Smooth muscle cell (in vitro differentiated cells): Measurements from ENCODE around the gene HERC3. TPM values are rescaled to one million over a fixed set of nuclear protein-coding genes. Genes with fewer than 3 reads are reported as not detected.

Experiments
- DNase-seq: peaks from one replicate; lab custom pipeline; 2025; ENCODE audit not compliant: unreplicated experiment; lab: John Stamatoyannopoulos, UW
- H2AFZ ChIP-seq: fragments of 200-600 bp; sonication (generic); 2 replicates; pipeline ENCODE4 v1.6.0; 2016; ENCODE audit warnings: antibody characterized with exemption, low read depth, mild to moderate bottlenecking
- H3F3A ChIP-seq: fragments of 200-600 bp; sonication (generic); 2 replicates; pipeline ENCODE4 v1.6.0; 2017; ENCODE audit warnings: antibody characterized with exemption, low read depth
- H3K27ac ChIP-seq: fragments of 200-600 bp; sonication (generic); 2 replicates; pipeline ENCODE4 v1.5.1; 2016; ENCODE audit warnings: low read depth, mild to moderate bottlenecking
- H3K27me3 ChIP-seq: fragments of 200-600 bp; sonication (generic); 2 replicates; pipeline ENCODE4 v1.6.1; 2016; ENCODE audit warnings: low read depth, mild to moderate bottlenecking
- H3K36me3 ChIP-seq: fragments of 200-600 bp; sonication (generic); 2 replicates; pipeline ENCODE4 v1.5.1; 2016; ENCODE audit warnings: low read depth
- H3K4me1 ChIP-seq: fragments of 200-600 bp; sonication (generic); 2 replicates; pipeline ENCODE4 v1.5.1; 2016; ENCODE audit warnings: low read depth
- H3K4me2 ChIP-seq: fragments of 200-600 bp; sonication (generic); 2 replicates; pipeline ENCODE4 v1.6.0; 2016; ENCODE audit warnings: mild to moderate bottlenecking
- H3K4me3 ChIP-seq: fragments of 200-600 bp; sonication (generic); 2 replicates; pipeline ENCODE4 v1.5.1; 2016; ENCODE audit warnings: mild to moderate bottlenecking
- H3K79me2 ChIP-seq: fragments of 200-600 bp; sonication (generic); 2 replicates; pipeline ENCODE4 v1.6.0; 2016; ENCODE audit warnings: low read depth, mild to moderate bottlenecking
- H3K9ac ChIP-seq: fragments of 200-600 bp; sonication (generic); 2 replicates; pipeline ENCODE4 v1.6.0; 2016; ENCODE audit warnings: low read depth
- H3K9me3 ChIP-seq: fragments of 200-600 bp; sonication (generic); replicated peaks from 2 replicates; pipeline ENCODE4 v1.5.1; 2016; ENCODE audit warnings: low read depth
- H4K20me1 ChIP-seq: fragments of 200-600 bp; sonication (generic); 2 replicates; pipeline ENCODE4 v1.6.0; 2016; ENCODE audit warnings: low read depth
- WGBS: methylation state at CpG from one replicate; pipeline ENCODE4 v1.1.7; 2016; ENCODE audit warnings: low lambda C conversion rate; 5-methylcytosine and 5-hydroxymethylcytosine counted together
- polyA plus RNA-seq: library from polyadenylated mRNA; unstranded; fragments of >200 nt; fragmentation: Nextera tagmentation; extraction: Ambion mirVana; gene quantifications from 2 replicates; pipeline ENCODE4 v1.2.1, GENCODE V29; 2016
- total RNA-seq: library from RNA; depleted of rRNA; stranded (reverse); fragments of >200 nt; gene quantifications from 2 replicates; pipeline ENCODE4 v1.2.3, GENCODE V29; 2014
- TF ChIP-seq, protein P1 (sequence below): fragments of 200-600 bp; sonication (generic); IDR thresholded peaks from 2 replicates; pipeline ENCODE4 v1.5.1; 2017; ENCODE audit warnings: borderline replicate concordance, mild to moderate bottlenecking, antibody characterized with exemption; ENCODE audit not compliant: insufficient read depth, poor library complexity, severe bottlenecking

HERC3 gene
- total and polyA plus RNA-seq, 2 experiments from 2014 or later = 14.5 to 20.2 TPM

DNA sequence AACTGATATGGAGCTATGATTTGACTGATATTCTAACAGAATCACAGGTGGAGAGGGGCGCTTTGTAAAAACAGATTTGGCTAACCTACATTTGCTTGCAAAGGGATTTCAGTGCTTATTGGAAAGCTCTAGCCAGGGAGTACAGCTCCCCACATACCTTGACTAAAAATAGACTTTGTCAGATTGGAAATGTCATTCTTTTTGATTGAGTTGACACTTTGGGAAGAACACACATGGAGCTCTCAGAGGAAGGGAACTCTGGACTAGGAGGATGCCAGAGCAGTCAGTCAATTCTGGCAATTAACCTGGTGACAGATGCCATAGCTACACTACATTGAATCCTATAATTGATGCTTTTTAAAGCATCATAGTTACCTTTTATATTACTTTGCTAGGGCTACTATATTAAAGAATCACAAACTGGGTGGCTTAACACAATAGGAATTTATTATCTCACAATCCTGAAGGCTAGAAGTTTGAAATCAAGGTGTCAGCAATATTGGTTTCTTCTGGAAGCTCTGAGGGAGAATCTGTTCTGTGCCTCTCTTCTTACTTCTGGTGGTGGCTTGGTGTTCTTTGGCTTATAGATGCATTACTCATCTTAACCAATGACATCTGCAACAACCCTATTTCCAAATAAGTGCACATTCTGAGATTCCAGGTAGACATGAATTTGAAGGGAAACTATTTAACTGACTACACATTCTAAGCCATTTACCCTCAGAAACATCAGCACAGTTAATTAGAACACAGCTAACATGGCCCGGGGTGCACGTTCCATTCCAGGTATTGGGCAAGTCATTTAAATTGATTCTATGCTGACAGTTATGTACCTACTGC, 8.4 kb upstream of the HERC3 start:
- no peaks in the 10 kb centered on the region for H3K9me3 ChIP-seq
- no peak overlapping the region for H3K4me3 ChIP-seq
- no peaks in the 10 kb centered on the region for H3K79me2 ChIP-seq
- H3K4me1 ChIP-seq = no peaks in the 10 kb centered on the region
- no peaks in the 10 kb centered on the region for H3K36me3 ChIP-seq
- no peaks in the 10 kb centered on the region for H4K20me1 ChIP-seq
- no peak for DNase-seq
- 98% methylated on average over 3 of the region's 3 CpGs for WGBS
- no peak overlapping the region for H3K9ac ChIP-seq
- no peaks in the 10 kb centered on the region for H3K27me3 ChIP-seq
- H3K27ac ChIP-seq = no peak overlapping the region
- H3F3A ChIP-seq = no peaks in the 10 kb centered on the region
- no peak overlapping the region for H2AFZ ChIP-seq
- TF ChIP-seq, protein P1, sequence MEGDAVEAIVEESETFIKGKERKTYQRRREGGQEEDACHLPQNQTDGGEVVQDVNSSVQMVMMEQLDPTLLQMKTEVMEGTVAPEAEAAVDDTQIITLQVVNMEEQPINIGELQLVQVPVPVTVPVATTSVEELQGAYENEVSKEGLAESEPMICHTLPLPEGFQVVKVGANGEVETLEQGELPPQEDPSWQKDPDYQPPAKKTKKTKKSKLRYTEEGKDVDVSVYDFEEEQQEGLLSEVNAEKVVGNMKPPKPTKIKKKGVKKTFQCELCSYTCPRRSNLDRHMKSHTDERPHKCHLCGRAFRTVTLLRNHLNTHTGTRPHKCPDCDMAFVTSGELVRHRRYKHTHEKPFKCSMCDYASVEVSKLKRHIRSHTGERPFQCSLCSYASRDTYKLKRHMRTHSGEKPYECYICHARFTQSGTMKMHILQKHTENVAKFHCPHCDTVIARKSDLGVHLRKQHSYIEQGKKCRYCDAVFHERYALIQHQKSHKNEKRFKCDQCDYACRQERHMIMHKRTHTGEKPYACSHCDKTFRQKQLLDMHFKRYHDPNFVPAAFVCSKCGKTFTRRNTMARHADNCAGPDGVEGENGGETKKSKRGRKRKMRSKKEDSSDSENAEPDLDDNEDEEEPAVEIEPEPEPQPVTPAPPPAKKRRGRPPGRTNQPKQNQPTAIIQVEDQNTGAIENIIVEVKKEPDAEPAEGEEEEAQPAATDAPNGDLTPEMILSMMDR = no peak
- no peak overlapping the region for H3K4me2 ChIP-seq

- DNase-seq = no peak
- Histone ChIP-seq H3F3A (no peaks in the 10 kb centered on the region), H3K4me1 (no peaks in the 10 kb centered on the region), H3K36me3 (no peaks in the 10 kb centered on the region), H3K79me2 (no peaks in the 10 kb centered on the region), H3K9ac (no peak overlapping the region), H2AFZ (no peak overlapping the region), H3K9me3 (no peaks in the 10 kb centered on the region), H3K27ac (no peak overlapping the region), H3K4me2 (no peak overlapping the region), H3K27me3 (no peaks in the 10 kb centered on the region), H4K20me1 (no peaks in the 10 kb centered on the region), H3K4me3 (no peak overlapping the region)
- 85% methylated on average over 2 of the region's 2 CpGs for WGBS
- TF ChIP-seq, protein P1 = no peak
Measured at GRCh38 chr4:88584471-88584900, 7.8 kb upstream of the HERC3 start.

- Histone ChIP-seq H3K9me3 (no peaks in the 10 kb centered on the region), H3K79me2 (no peaks in the 10 kb centered on the region), H4K20me1 (no peaks in the 10 kb centered on the region), H3K27ac (no peak overlapping the region), H3K9ac (no peak overlapping the region), H3K4me2 (no peak overlapping the region), H3F3A (no peaks in the 10 kb centered on the region), H2AFZ (no peak overlapping the region), H3K27me3 (no peaks in the 10 kb centered on the region), H3K4me1 (no peaks in the 10 kb centered on the region), H3K4me3 (no peak overlapping the region), H3K36me3 (no peaks in the 10 kb centered on the region)
- 96% methylated on average over 3 of the region's 3 CpGs for WGBS
- TF ChIP-seq, protein P1 = no peak
- DNase-seq = no peak
Measured at GRCh38 chr4:88585917-88586316, 6.4 kb upstream of the HERC3 start.

DNA sequence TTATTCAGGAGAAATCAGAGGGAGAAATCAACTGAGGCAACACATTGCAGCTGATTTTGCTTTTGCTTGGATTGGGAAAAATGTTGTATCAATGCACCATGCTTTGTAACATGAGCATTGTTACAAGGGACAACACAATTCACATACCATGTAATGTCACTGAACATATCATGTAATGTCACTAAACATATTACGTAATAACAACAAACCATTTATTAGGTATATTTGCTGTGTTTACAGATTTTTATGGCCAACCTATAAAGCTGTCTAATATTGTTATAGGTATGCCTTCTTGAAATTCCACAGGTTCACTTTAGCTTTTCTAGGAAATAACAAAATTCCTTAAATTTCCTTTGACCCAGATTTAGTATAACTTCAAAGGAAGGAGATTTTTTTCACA, 5.0 kb upstream of the HERC3 start:
- H3K4me3 ChIP-seq = no peak overlapping the region
- no peaks in the 10 kb centered on the region for H3K9me3 ChIP-seq
- H3F3A ChIP-seq = peaks cover 5% of the 10 kb centered on the region
- H2AFZ ChIP-seq = no peak overlapping the region
- no peak overlapping the region for H3K4me2 ChIP-seq
- H3K36me3 ChIP-seq = no peaks in the 10 kb centered on the region
- H4K20me1 ChIP-seq = no peaks in the 10 kb centered on the region
- no peak overlapping the region for H3K27ac ChIP-seq
- H3K79me2 ChIP-seq = no peaks in the 10 kb centered on the region
- no peak overlapping the region for H3K9ac ChIP-seq
- no peak for DNase-seq
- TF ChIP-seq, protein P1 = no peak
- 97% methylated on average over 1 of the region's 1 CpG for WGBS
- no peaks in the 10 kb centered on the region for H3K27me3 ChIP-seq
- peaks cover 6% of the 10 kb centered on the region for H3K4me1 ChIP-seq
